ENCODE measurements around the gene CLCN2.

Gene CLCN2

GRCh38 chr3:184391266-184391665, 29.9 kb upstream of the CLCN2 start:
- no peak overlapping the region for H3K4me3 ChIP-seq (ENCODE audit: low read depth, low read length)
- no peak for TF ChIP-seq CTCF (IDR thresholded peaks at IDR 0.05; ENCODE audit: insufficient read depth, low read depth, low read length, missing control alignments)
- DNase-seq (ENCODE audit: low read depth): no peak

DNA sequence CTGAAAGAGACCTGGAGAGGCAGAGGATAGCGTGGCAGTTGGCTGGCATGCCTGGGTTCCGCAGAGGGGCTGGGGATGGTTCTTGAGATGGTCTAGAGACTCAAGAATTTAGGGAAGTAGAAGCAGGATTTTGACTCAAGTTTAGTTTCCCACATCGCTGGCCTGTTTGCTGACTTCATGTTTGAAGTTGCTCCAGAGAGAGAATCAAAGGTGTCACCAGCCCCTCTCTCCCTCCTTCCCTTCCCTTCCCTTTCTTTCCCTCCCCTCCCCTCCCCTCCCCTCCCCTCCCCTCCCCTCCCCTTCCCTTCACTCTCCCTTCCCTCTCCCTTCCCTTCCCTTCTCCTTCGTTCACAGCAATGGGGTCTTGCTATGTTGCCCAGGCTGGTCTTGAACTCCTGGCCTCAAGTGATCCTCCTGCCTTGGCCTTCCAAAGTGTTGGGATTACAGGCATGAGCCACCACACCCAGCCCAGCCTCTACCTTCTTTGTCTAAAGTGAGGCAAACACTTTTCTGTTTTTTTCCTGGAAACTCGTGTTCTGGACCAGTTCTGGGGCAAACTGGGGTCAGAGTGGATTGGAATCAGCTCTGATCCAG, 28.6 kb upstream of the CLCN2 start:
- DNase-seq (ENCODE audit: low read depth): no peak
- no peak for TF ChIP-seq CTCF (IDR thresholded peaks at IDR 0.05; ENCODE audit: insufficient read depth, low read depth, low read length, missing control alignments)
- no peak overlapping the region for H3K4me3 ChIP-seq (ENCODE audit: low read depth, low read length)

DNA sequence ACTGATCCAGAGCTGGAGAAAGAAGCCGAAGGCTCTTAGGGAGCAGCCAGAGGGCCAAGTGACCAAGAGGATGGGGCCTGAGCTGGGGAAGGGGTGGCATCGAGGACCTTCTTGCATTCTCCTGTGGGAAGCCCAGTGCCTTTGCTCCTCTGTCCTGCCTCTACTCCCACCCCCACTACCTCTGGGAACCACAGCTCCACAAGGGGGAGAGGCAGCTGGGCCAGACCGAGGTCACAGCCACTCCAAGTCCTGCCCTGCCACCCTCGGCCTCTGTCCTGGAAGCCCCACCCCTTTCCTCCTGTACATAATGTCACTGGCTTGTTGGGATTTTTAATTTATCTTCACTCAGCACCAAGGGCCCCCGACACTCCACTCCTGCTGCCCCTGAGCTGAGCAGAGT, 28.0 kb upstream of the CLCN2 start:
- H3K4me3 ChIP-seq (ENCODE audit: low read depth, low read length): no peak overlapping the region
- no peak for TF ChIP-seq CTCF (IDR thresholded peaks at IDR 0.05; ENCODE audit: insufficient read depth, low read depth, low read length, missing control alignments)
- no peak for DNase-seq (ENCODE audit: low read depth)

GRCh38 chr3:184388936-184389230, 27.5 kb upstream of the CLCN2 start:
- no peak for TF ChIP-seq CTCF (IDR thresholded peaks at IDR 0.05; ENCODE audit: insufficient read depth, low read depth, low read length, missing control alignments)
- DNase-seq (ENCODE audit: low read depth): no peak
- H3K4me3 ChIP-seq (ENCODE audit: low read depth, low read length): no peak overlapping the region

- no peak for TF ChIP-seq CTCF (IDR thresholded peaks at IDR 0.05; ENCODE audit: insufficient read depth, low read depth, low read length, missing control alignments)
- DNase-seq (ENCODE audit: low read depth): no peak
- no peak overlapping the region for H3K4me3 ChIP-seq (ENCODE audit: low read depth, low read length)
Observed at GRCh38 chr3:184388164-184388935, 26.9 kb upstream of the CLCN2 start.

- DNase-seq (ENCODE audit: low read depth): no peak
- no peak for TF ChIP-seq CTCF (IDR thresholded peaks at IDR 0.05; ENCODE audit: insufficient read depth, low read depth, low read length, missing control alignments)
- H3K4me3 ChIP-seq (ENCODE audit: low read depth, low read length): no peak overlapping the region
Observed at GRCh38 chr3:184387174-184387714, 25.8 kb upstream of the CLCN2 start.

All from GM12865 (cell line).